GM21423 (cell line): ENCODE results near the gene PUM2.
"Not testable (repeated sequence)": the region's sequence is repeated elsewhere in the genome, so short reads cannot be mapped to it uniquely, and the experiment has no call there.

Experiments
- ATAC-seq: cut with Tn5 transposase; IDR thresholded peaks from one replicate; pipeline ENCODE4 v1.9.1; 2021; ENCODE audit warnings: mild to moderate bottlenecking, moderate library complexity; ENCODE audit not compliant: unreplicated experiment

The PUM2 gene

DNA sequence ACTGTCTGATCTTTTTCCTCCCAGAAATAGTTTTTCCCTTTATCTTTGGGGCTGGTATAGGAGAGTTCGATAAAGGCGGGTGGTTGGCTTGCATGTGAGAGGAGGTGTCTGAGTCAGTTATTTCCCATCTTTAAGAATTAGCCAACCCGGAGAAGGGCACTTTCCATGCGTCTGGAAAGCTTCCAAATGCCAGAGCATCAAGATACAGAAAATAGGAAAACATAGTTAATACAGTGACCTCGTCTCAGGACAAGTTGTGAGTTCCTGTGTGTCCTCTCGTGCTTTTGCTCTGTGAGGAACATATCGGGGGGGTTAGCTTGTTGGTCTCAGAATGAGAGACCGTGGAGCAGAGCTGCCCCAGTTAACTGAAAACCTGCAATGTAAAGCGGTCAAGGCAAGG, 18.7 kb upstream of the PUM2 start:
- no peak for ATAC-seq

DNA sequence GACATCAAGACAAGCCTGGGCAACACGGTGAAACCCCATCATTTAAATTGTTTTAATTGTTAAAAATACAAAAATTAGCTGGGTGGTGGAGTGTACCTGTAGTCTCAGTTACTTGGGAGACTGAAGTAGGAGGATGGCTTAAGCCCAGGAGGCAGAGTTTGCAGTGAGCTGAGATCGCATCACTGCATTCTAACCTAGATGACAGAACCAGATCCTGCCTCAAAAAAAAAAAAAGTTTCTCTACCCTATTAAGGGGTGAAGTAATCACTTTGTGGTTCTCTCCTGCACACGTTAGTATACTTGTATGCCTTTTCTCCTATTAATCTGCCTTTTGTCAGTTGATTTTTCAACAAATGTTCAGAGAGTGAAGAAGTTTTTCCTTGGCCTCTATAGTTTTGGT, 18.1 kb upstream of the PUM2 start:
- ATAC-seq = no peak

DNA sequence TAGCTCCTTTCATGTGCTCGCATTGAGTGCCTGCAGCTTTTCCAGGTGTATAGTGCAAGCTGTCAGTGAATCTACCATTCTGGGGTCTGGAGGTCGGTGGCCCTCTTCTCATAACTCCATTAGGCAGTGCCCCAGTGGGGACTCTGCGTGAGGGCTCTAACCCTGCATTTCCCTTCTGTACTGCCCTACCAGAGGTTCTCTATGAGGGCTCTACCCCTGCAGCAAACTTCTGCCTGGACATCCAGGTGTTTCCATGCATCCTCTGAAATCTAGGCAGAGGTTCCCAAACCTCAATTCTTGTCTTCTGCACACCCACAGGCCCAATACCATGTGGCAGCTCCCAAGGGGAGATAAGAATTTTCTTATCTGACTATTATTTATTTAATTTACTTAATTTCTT, 17.3 kb upstream of the PUM2 start:
- ATAC-seq = not testable (repeated sequence)

DNA sequence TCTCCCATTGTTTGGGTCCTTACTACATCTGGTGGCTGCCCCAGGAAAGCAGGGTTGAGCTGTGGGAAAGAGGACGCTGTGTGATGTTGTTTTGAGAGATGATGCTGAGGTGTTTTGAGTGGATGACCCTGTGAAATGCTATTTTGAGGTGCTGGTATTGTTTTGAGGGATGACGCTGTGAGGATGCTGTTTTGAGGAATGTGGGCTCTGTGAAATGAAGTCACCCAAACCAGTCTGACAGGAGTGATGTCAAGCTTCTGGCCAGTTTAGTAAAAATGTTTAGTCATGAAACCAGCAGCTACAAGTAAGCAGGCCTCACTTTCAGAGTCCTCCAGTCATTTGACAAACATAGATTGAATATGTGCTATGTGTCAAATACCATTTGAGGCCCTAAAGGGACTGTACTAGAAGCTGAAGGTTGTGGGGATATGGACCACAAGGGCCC, 16.1 kb upstream of the PUM2 start:
- ATAC-seq = no peak

DNA sequence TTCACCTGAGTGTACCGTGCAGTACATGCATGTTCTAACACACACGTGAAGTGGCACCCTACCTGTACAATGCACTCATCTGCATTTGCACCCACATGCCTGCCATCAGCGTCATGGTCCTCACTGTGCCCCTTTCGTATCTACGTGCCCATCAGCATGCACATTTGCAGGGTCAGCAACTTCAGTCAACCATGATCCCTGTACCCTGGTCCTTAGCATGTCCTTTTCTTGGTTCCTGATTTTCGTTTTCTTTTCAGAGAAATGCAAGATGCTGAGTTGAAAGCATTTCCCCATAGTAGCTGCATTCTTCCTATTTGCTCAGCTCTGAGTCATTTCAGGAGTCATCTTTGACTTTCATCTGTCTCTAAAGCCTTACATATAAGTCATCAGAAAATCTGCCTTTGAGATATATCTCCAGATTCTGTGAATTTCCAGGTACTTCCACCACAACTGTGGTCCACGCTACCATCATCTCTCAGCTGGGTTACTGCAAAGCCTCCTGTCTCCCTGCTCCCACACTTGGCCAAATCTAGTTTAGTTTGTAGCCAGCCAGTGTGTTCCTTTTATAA, 14.7 kb upstream of the PUM2 start:
- ATAC-seq = peak; percentile 88

DNA sequence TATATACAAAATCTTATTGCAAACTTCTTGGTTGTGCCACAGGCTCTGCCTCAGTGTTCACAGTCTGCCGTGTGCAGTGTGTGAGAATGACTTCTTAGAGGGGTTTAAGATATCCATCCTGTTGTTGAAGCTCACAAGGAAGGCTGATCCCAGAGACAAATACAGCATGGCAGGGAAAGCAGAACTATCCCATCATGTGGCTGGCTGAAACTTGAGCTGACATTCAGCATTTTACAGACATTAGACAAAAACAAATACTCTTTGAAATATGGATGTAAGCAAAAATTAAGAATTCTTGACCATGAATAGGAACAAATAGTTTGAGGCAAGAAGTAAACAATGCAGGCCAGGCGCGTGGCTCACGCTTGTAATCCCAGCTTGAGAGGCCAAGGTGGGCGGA, 12.9 kb upstream of the PUM2 start:
- no peak for ATAC-seq

GRCh38 chr2:20362701-20363435, 12.2 kb upstream of the PUM2 start:
- ATAC-seq = no peak

- no peak for ATAC-seq
Measured at GRCh38 chr2:20361893-20362292, 11.2 kb upstream of the PUM2 start.

DNA sequence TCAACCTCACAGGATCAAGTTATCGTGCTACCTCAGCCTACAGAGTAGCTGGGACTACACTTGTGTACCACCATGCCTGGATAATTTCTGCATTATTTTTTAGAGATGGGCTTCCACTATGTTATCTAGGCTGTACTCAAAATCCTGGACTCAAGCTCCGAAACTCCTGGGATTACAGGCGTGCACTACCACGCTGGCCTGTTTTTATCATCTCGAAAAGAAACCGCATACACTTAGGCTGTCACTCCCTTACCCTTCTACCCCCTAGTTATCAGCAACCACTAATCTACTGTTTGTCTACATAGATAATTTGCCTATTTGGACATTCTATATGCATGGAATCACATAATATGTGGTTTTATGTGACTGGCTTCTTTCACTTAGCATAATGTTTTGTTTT, 8.5 kb upstream of the PUM2 start:
- ATAC-seq = no peak

DNA sequence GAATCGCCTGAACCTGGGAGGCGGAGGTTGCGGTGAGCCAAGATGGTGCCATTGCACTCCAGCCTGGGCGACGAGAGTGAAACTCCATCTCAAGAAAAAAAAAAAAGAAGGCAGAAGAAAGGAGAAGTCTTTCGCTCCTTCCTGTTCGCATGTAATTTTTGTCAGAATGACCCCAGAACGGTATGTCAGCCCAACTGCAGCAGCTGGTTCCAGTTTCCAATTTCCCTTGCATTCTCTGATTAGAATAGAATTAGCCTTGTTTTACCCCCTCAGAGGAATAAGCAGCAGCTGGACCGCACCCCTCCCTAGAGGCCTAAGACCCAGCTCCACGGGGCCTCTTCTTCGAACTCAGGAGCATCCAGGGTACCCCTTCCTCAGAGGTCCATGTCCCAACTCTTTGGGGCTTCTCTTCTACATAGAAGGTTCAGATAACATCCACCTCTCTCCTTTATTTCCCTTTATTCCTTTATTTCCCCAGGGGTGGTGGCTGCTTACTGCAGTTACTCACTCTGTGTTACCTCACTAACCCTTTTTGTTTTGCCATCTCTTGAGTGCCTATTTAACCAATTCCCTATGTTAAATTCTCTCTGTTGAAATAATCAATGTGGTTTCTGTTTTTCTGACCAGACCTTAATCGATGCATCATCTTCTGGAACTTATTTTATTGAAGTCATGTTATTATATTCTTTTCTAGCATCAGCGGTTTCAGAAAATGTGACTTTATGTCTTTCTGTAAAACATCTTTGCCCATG, 7.2 kb upstream of the PUM2 start:
- no peak for ATAC-seq

DNA sequence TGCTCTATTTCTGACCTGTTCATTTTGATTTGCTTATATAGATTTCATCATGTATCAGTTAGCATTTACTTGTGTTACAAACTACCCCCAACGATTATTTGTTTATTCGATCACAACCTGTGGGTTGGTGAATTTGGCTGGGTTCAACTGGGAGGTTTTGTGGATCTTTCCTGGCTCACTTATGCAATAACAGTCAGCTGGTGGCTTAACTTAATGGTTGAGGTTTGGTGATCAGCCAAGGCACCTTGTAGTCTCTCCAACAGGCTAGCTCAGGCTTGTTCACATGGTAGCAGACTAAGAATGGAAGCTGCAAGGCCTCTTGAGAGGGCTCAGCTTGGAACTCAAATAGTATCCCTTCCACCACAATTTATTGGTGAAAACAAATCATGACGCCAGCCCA, 5.4 kb upstream of the PUM2 start:
- no peak for ATAC-seq

- ATAC-seq = no peak
Measured at GRCh38 chr2:20355131-20355530, 4.5 kb upstream of the PUM2 start.

DNA sequence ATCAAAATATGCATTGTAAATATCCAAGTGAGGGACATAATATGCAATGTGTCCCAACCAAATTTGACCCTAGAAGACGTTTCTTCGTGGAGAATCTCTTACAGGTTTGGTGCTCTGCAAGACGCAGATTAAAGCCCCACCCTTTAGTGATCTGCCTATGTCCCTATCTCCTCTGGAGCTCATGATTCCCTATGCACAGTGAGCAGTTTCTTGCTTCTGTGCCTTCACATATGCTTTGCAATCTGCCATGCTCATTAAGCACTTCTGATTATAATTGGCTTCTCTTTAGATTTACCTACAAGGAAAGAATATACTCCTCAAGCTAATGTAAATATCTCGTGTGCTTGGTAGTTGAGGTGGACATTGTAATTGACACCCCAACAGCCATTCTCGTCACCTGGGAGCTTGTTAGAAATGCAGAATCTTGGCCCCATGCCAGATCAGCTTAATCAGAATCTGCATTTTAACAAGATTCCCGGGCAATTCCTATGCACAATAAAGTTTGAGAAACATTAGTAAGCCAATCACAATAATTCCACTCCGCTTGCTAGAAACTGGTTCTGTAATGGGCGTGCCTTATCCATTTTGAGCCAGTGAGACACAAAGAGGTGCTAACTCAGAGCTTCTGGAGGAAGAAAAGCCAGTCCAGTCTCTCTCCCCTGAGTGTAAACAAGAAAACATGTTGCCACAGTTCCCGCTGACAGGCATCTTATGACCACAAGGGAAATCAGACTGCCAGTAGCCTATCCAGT, 2.8 kb upstream of the PUM2 start:
- no peak for ATAC-seq

DNA sequence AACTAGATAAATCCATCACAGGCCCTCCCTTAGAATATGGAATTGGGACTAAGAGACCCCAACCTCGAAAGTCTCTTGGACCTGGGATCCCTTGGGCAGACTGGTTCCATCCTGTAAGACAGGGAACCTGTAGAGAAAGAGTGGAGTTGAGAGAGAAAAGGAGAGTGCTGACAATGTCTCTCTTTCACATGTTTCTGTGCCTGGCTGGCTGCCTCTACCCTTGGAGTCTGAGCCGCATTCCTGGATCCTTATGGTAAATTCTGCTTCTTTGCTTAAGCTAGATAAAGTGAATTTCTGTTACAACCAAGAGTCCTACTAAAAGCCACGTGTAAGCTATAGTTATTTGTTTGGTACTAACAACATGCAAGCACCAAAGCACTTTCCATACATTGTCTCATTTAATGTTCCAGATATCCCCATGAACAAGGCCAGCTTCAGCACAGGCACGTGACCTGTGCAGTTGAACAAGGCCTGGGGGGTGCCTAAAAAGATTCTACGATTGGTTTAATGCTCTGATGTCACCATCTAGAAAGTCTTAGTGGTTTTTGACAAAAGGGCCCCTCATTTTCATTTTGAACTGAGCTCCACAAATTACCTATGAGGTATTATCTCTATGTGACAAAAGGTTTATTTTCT, 2.1 kb upstream of the PUM2 start:
- no peak for ATAC-seq

GRCh38 chr2:20352230-20352578, 1.6 kb upstream of the PUM2 start:
- no peak for ATAC-seq

DNA sequence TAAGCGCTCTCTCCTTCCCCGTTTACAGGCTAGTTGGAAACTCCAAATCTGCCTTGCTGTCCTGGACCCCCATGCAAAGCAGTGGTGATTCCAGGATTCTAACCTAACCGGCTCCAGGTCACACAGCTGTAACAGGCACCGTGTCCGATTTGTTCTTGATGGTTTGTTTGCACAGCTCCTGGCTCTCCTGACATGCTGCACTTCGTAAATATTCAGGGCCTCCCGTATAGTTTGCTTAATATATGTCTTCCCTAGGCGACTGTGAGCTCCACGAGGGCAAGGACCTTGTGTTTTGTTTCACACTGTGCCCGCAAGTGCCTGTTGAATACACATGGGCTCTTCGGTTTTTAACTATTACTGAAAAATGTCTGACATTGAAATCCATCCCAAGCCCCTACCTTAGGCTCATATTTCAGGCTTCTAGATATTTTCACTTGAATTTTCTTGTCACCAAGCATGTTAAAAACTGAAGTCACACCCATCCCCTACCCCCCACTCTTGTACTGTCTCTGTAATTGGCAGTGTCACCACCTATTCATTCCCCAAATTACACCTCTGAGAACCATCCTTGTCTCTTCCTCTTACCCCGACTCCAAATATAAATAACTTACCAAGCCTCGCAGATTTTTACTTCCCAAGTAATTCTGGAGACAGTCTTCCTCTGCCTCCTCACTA, 1.0 kb upstream of the PUM2 start:
- no peak for ATAC-seq

GRCh38 chr2:20350041-20350712, 467 bp downstream of the PUM2 start:
- peak; percentile 21 for ATAC-seq

- no peak for ATAC-seq
Measured at GRCh38 chr2:20349513-20349921, 1.1 kb downstream of the PUM2 start.

DNA sequence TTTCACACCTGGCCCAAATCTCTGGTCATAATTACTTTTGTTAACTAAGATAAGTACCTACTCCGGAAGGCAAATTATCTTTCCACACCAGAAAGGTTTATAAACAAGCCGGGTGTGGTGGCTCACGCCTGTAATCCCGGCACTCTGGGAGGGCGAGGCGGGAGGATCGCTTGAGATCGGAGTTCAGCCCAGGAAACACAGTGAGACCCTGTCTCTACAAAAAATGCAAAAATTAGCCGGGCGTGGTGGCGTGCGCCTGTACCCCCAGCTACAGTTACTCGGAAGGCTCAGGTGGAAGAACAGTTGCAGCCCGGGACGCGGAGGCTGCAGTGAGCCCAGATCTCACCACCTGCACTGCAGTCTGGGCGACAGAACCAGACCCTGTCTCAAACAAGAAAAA, 2.1 kb downstream of the PUM2 start:
- ATAC-seq = no peak
